HG02884 (cell line): ENCODE data around the gene CUZD1.

ENCODE experiments used
- ATAC-seq: cut with Tn5 transposase; IDR thresholded peaks from one replicate; pipeline ENCODE4 v1.9.1; 2021; ENCODE audit warnings: mild to moderate bottlenecking, moderate library complexity; ENCODE audit not compliant: unreplicated experiment

Gene CUZD1

GRCh38 chr10:122821808-122822207, 23.8 kb downstream of the CUZD1 start:
- no peak for ATAC-seq

GRCh38 chr10:122815458-122815857, 30.2 kb downstream of the CUZD1 start:
- ATAC-seq = no peak

- no peak for ATAC-seq
Observed at GRCh38 chr10:122814493-122814892, 31.2 kb downstream of the CUZD1 start.

- no peak for ATAC-seq
Observed at GRCh38 chr10:122812751-122813150, 32.9 kb downstream of the CUZD1 start.

GRCh38 chr10:122802282-122802681, 43.4 kb downstream of the CUZD1 start:
- no peak for ATAC-seq

- ATAC-seq = no peak
Observed at GRCh38 chr10:122798704-122799231, 46.9 kb downstream of the CUZD1 start.

- no peak for ATAC-seq
Observed at GRCh38 chr10:122796796-122797195, 48.9 kb downstream of the CUZD1 start.

GRCh38 chr10:122795924-122796323, 49.7 kb downstream of the CUZD1 start:
- ATAC-seq = no peak

GRCh38 chr10:122786269-122786668, 59.4 kb downstream of the CUZD1 start:
- no peak for ATAC-seq

- no peak for ATAC-seq
Observed at GRCh38 chr10:122782911-122783310, 62.7 kb downstream of the CUZD1 start.
